GM12865 (cell line): Measurements from ENCODE around the gene EPB41.
A peak's percentile ranks its signal among the peaks of the same experiment; 100 is the strongest.

Experiments
- DNase-seq: peaks from one replicate; pipeline ENCODE4 v3.0.0; 2010; ENCODE audit warnings: low read depth
- H3K4me3 ChIP-seq: 2 replicates; pipeline ENCODE4 v1.5.1; 2011; ENCODE audit warnings: mild to moderate bottlenecking, low read depth, low read length, control low read depth
- CTCF ChIP-seq: IDR thresholded peaks from 2 replicates; pipeline ENCODE4 v1.5.1; 2011; ENCODE audit warnings: low read length, control low read depth, low read depth, inconsistent platforms; ENCODE audit not compliant: insufficient read depth; ENCODE audit errors: missing control alignments

The EPB41 gene

DNA sequence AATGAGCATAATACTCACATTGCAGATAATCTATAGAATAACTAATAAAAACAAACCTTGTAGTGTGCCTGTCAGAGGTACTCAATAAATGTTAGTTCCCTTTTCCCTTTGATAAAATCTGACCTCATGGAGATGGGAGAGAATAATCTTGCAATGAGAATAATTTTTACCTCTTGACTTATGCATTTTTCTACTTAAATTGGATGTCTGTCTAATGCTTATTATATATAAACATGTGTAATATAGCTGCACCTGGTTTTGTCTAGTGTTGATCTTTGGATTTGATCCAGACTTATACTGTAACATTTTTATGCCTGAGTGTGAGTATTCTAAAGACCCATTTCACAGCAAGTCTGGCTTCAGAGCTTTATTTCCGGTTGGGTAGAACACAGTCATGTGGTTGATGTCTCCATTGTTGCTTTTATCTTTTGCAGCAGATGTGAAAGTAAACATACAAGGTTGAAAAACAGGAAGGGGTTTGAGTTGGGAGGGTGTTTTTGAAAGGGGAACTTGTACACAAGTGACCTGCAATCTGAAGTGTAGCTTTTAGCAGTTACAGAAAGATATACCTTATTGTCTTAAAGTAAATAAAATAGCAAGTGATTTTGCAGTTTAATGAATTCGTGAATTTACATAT is 12.4 kb downstream of the EPB41 start:
- TF ChIP-seq CTCF, result no peak
- peak overlapping the region; percentile 48 for H3K4me3 ChIP-seq
- peak; percentile 92 for DNase-seq

GRCh38 chr1:28927266-28927647 is 12.9 kb downstream of the EPB41 start:
- H3K4me3 ChIP-seq, result peak overlapping the region; percentile 48
- no peak for TF ChIP-seq CTCF
- DNase-seq, result peak; percentile 3

GRCh38 chr1:28927648-28928313 is 13.4 kb downstream of the EPB41 start:
- peak; percentile 38 for DNase-seq
- no peak for TF ChIP-seq CTCF
- peak overlapping the region; percentile 48 for H3K4me3 ChIP-seq

DNA sequence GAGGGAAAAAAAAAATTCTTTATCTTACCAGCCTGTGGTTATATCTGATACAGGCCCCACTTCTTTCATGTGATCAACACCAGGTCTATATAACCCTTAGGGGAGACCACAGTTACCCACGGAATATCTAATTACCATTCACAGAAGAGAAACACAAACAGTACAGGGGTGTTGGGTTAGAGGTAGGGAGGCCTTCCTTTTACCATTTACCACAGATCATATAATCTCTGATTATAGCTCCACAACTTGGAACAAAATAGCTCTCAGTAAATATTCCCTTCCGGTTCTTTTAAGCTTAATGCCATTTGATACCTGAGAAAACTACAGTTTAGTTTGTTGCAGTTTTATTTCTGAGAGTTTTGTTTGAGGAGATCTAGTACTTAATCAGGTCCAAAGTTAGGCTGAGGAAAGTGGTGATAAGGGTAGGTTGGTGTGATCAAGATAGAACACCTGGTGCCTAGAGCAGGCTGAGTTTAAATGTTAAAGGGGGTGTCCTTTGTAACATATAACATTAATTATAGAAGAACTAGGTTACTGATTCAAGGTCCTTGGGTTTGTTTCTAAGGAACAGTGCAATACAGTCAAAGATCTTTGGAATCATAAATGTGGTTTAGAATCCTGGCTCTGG is 14.1 kb downstream of the EPB41 start:
- DNase-seq, result no peak
- TF ChIP-seq CTCF, result no peak
- no peak overlapping the region for H3K4me3 ChIP-seq

DNA sequence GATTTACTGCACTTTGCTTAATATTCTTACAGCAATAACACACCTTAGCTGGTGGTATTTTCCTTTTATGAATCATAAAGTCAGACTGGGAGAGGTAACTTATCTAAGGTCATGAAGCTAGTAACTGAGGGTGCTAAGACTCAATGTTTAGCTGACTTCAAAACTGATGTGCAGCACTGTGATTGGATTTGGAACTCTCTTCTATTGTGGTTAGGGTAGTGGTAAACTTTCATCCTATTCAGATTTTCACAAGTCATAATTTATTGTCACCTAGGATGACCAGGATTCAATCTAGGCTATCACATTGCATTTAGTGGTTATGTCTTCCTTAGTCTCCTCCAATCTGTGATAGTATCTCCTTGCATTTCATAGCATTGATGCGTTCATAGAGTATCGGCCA is 18.9 kb downstream of the EPB41 start:
- TF ChIP-seq CTCF, result no peak

GRCh38 chr1:28933918-28934317 is 19.5 kb downstream of the EPB41 start:
- no peak overlapping the region for H3K4me3 ChIP-seq
- DNase-seq, result no peak
- no peak for TF ChIP-seq CTCF

More for the DNA sequence above, 18.9 kb downstream of the EPB41 start:
- DNase-seq, result no peak
- H3K4me3 ChIP-seq, result no peak overlapping the region
